H9 (cell line): Measurements from ENCODE around the gene GAREM1. TPM values are rescaled to one million over a fixed set of nuclear protein-coding genes. Genes with fewer than 3 reads are reported as not detected.

ENCODE experiments used
- DNase-seq: peaks from one replicate; pipeline ENCODE4 v3.0.0-alpha.2; 2017
- H2AFZ ChIP-seq: one replicate; pipeline ENCODE4 v1.6.1; 2013; ENCODE audit warnings: mild to moderate bottlenecking, low read length, control low read depth, moderate library complexity
- H2AK5ac ChIP-seq: 2 replicates; pipeline ENCODE4 v1.6.1; 2013; ENCODE audit warnings: low read length, control low read depth, mixed read lengths; ENCODE audit not compliant: insufficient read length
- H2BK120ac ChIP-seq: one replicate; pipeline ENCODE4 v1.6.1; 2013; ENCODE audit warnings: low read depth, mild to moderate bottlenecking, low read length, control low read depth, inconsistent platforms; ENCODE audit not compliant: poor library complexity, severe bottlenecking
- H2BK12ac ChIP-seq: 2 replicates; pipeline ENCODE4 v1.6.1; 2013; ENCODE audit warnings: low read length, control low read depth, mixed read lengths, low read depth; ENCODE audit not compliant: insufficient read length
- H2BK15ac ChIP-seq: 2 replicates; pipeline ENCODE4 v1.6.1; 2013; ENCODE audit warnings: low read depth, low read length, control low read depth
- H2BK20ac ChIP-seq: one replicate; pipeline ENCODE4 v1.6.1; 2013; ENCODE audit warnings: low read depth, mild to moderate bottlenecking, low read length, control low read depth, inconsistent platforms; ENCODE audit not compliant: poor library complexity, severe bottlenecking
- H2BK5ac ChIP-seq: 2 replicates; pipeline ENCODE4 v1.6.1; 2013; ENCODE audit warnings: low read length, control low read depth, mixed read lengths; ENCODE audit not compliant: insufficient read length
- H3K14ac ChIP-seq: 2 replicates; pipeline ENCODE4 v1.6.1; 2013; ENCODE audit warnings: low read length, control low read depth; ENCODE audit not compliant: insufficient read depth
- H3K18ac ChIP-seq: 2 replicates; pipeline ENCODE4 v1.6.1; 2013; ENCODE audit warnings: low read depth, mild to moderate bottlenecking, mixed read lengths, low read length, control low read depth; ENCODE audit not compliant: insufficient read length
- H3K23ac ChIP-seq: 2 replicates; pipeline ENCODE4 v1.6.1; 2013; ENCODE audit warnings: low read length, control low read depth, mixed read lengths, low read depth; ENCODE audit not compliant: insufficient read length
- H3K23me2 ChIP-seq: 2 replicates; pipeline ENCODE4 v1.6.1; 2013; ENCODE audit warnings: low read depth, mild to moderate bottlenecking, mixed read lengths, low read length, control low read depth; ENCODE audit not compliant: insufficient read length, poor library complexity, severe bottlenecking
- H3K27ac ChIP-seq: 2 replicates; pipeline ENCODE4 v1.5.1; 2013; ENCODE audit warnings: low read length, control low read depth, mixed read lengths, low read depth; ENCODE audit not compliant: insufficient read length
- H3K27me3 ChIP-seq: 2 replicates; pipeline ENCODE4 v1.6.1; 2013; ENCODE audit warnings: low read length, control low read depth, inconsistent platforms; ENCODE audit not compliant: insufficient read depth
- H3K4ac ChIP-seq: 2 replicates; pipeline ENCODE4 v1.6.1; 2013; ENCODE audit warnings: low read depth, mild to moderate bottlenecking, control low read depth, inconsistent platforms, low read length, moderate library complexity
- H3K4me1 ChIP-seq: 2 replicates; pipeline ENCODE4 v1.6.1; 2013; ENCODE audit warnings: low read length, control low read depth, inconsistent platforms; ENCODE audit not compliant: insufficient read depth
- H3K4me2 ChIP-seq: 2 replicates; pipeline ENCODE4 v1.6.1; 2013; ENCODE audit warnings: low read length, control low read depth, mixed read lengths; ENCODE audit not compliant: insufficient read length, insufficient read depth
- H3K56ac ChIP-seq: 2 replicates; pipeline ENCODE4 v1.6.1; 2013; ENCODE audit warnings: low read depth, mild to moderate bottlenecking, mixed read lengths, low read length, control low read depth; ENCODE audit not compliant: insufficient read length
- H3K79me1 ChIP-seq: 2 replicates; pipeline ENCODE4 v1.6.1; 2013; ENCODE audit warnings: low read depth, mild to moderate bottlenecking, moderate library complexity, low read length, control low read depth, inconsistent platforms; ENCODE audit not compliant: insufficient read depth, poor library complexity, severe bottlenecking
- H3K79me2 ChIP-seq: 2 replicates; pipeline ENCODE4 v1.6.1; 2013; ENCODE audit warnings: low read length, control low read depth, inconsistent platforms; ENCODE audit not compliant: insufficient read depth
- H3K9ac ChIP-seq: 2 replicates; pipeline ENCODE4 v1.6.1; 2013; ENCODE audit warnings: low read length, control low read depth, mixed read lengths; ENCODE audit not compliant: insufficient read length; ENCODE audit errors: extremely low read depth
- H3K9me3 ChIP-seq: one replicate; pipeline ENCODE4 v1.6.1; 2013; ENCODE audit warnings: low read depth, low read length, inconsistent platforms; ENCODE audit not compliant: control insufficient read depth
- H3T11ph ChIP-seq: one replicate; pipeline ENCODE4 v1.6.1; 2013; ENCODE audit warnings: mild to moderate bottlenecking, low read length, control low read depth, inconsistent platforms
- H4K20me1 ChIP-seq: one replicate; pipeline ENCODE4 v1.6.1; 2013; ENCODE audit not compliant: control insufficient read depth, insufficient read length, insufficient read depth
- H4K5ac ChIP-seq: 2 replicates; pipeline ENCODE4 v1.6.1; 2013; ENCODE audit warnings: low read depth, mild to moderate bottlenecking, mixed read lengths, low read length, control low read depth; ENCODE audit not compliant: insufficient read length
- H4K8ac ChIP-seq: replicated peaks from 2 replicates; pipeline ENCODE4 v1.6.1; 2013; ENCODE audit warnings: low read length, control low read depth, mixed read lengths, low read depth; ENCODE audit not compliant: insufficient read length
- H4K91ac ChIP-seq: 2 replicates; pipeline ENCODE4 v1.6.1; 2013; ENCODE audit warnings: low read depth, mild to moderate bottlenecking, moderate library complexity, mixed read lengths, low read length, control low read depth; ENCODE audit not compliant: insufficient read length
- H3K27ac Mint-ChIP-seq, 3 experiments: 2 replicates in 2 of 3; 3 replicates in 1 of 3; pipeline ENCODE4 v1.8.0; 2020 to 2021; ENCODE audit warnings: mixed read lengths in 3 of 3, mild to moderate bottlenecking in 1 of 3, moderate library complexity in 1 of 3
- H3K27me3 Mint-ChIP-seq: 2 replicates; pipeline ENCODE4 v1.8.0; 2021; ENCODE audit warnings: low read depth, mild to moderate bottlenecking, moderate library complexity, mixed read lengths
- H3K36me3 Mint-ChIP-seq, 3 experiments: 2 replicates in 2 of 3; 3 replicates in 1 of 3; pipeline ENCODE4 v1.8.0; 2020 to 2021; ENCODE audit warnings: low read depth in 3 of 3, mixed read lengths in 3 of 3; ENCODE audit not compliant: insufficient read depth in 1 of 3
- H3K4me1 Mint-ChIP-seq, 2 experiments: 2 replicates each; pipeline ENCODE4 v1.8.0; 2020; ENCODE audit warnings: mixed read lengths in 2 of 2
- H3K4me3 Mint-ChIP-seq, 2 experiments: 2 replicates in 1 of 2; 3 replicates in 1 of 2; pipeline ENCODE4 v1.8.0; 2020 to 2021; ENCODE audit warnings: mild to moderate bottlenecking in 2 of 2, mixed read lengths in 2 of 2, moderate library complexity in 1 of 2
- H3K9me3 Mint-ChIP-seq, 2 experiments: 2 replicates in 1 of 2; 3 replicates in 1 of 2; pipeline ENCODE4 v1.8.0; 2020; ENCODE audit warnings: mild to moderate bottlenecking in 2 of 2, mixed read lengths in 2 of 2, moderate library complexity in 1 of 2
- CTCF ChIP-seq: fragments of 200-600 bp; sonication (generic); conservative IDR thresholded peaks from 3 replicates; pipeline ENCODE4 v1.8.0; 2021; ENCODE audit warnings: antibody characterized with exemption, mild to moderate bottlenecking
- total RNA-seq: library from RNA; stranded (reverse); gene quantifications from 2 replicates; pipeline ENCODE4 v1.2.1, GENCODE V29; 2021

GAREM1 gene
- total RNA-seq, 1 experiment from 2014 or later: 4.4 TPM

- no peak overlapping the region for H3K14ac ChIP-seq
- no peak overlapping the region for H3K23ac ChIP-seq
- no peak for DNase-seq
- no peak overlapping the region for H2BK20ac ChIP-seq
- no peaks in the 10 kb centered on the region for H3K23me2 ChIP-seq
- H4K20me1 ChIP-seq: no peaks in the 10 kb centered on the region
- H4K91ac ChIP-seq: no peak overlapping the region
- no peak overlapping the region for H3K4me2 ChIP-seq
- Mint-ChIP-seq H3K36me3 (no peaks in the 10 kb centered on the region), H3K4me3 (no peak overlapping the region), H3K4me1 (0 out of 4 replicates have a peak, but pooled peaks cover 0 to 7% of the 10 kb centered on the region in 2 experiments), H3K27me3 (no peaks in the 10 kb centered on the region; the same call in 1 of the 2 replicates), H3K27ac (no peak overlapping the region), H3K9me3 (no peaks in the 10 kb centered on the region)
- H2BK12ac ChIP-seq: no peak overlapping the region
- H3K27ac ChIP-seq: no peak overlapping the region
- TF ChIP-seq CTCF: no peak
- H3T11ph ChIP-seq: no peak overlapping the region
- H3K79me2 ChIP-seq: no peaks in the 10 kb centered on the region
- no peaks in the 10 kb centered on the region for H3K79me1 ChIP-seq
- no peak overlapping the region for H4K5ac ChIP-seq
- no peak overlapping the region for H3K9ac ChIP-seq
- H2BK5ac ChIP-seq: no peak overlapping the region
- no peak overlapping the region for H4K8ac ChIP-seq
- H3K4ac ChIP-seq: no peak overlapping the region
- H3K9me3 ChIP-seq: no peaks in the 10 kb centered on the region
- H2AFZ ChIP-seq: no peak overlapping the region
- no peak overlapping the region for H3K56ac ChIP-seq
- no peak overlapping the region for H3K18ac ChIP-seq
- H3K4me1 ChIP-seq: 0 out of 2 replicates have a peak, but pooled peaks cover 2% of the 10 kb centered on the region
- H2BK15ac ChIP-seq: no peak overlapping the region
- H2BK120ac ChIP-seq: no peak overlapping the region
- H2AK5ac ChIP-seq: no peak overlapping the region
- no peaks in the 10 kb centered on the region for H3K27me3 ChIP-seq
Measured at GRCh38 chr18:32442575-32442974, 28.1 kb downstream of the GAREM1 start.
